NCI-H1694 treated with DMSO at 0.1 percent for 48 hours (cell line): ENCODE data around the gene RARB.

Experiments used
- DNase-seq: peaks from one replicate; lab custom pipeline; 2025; lab: John Stamatoyannopoulos, UW

RARB gene

DNA sequence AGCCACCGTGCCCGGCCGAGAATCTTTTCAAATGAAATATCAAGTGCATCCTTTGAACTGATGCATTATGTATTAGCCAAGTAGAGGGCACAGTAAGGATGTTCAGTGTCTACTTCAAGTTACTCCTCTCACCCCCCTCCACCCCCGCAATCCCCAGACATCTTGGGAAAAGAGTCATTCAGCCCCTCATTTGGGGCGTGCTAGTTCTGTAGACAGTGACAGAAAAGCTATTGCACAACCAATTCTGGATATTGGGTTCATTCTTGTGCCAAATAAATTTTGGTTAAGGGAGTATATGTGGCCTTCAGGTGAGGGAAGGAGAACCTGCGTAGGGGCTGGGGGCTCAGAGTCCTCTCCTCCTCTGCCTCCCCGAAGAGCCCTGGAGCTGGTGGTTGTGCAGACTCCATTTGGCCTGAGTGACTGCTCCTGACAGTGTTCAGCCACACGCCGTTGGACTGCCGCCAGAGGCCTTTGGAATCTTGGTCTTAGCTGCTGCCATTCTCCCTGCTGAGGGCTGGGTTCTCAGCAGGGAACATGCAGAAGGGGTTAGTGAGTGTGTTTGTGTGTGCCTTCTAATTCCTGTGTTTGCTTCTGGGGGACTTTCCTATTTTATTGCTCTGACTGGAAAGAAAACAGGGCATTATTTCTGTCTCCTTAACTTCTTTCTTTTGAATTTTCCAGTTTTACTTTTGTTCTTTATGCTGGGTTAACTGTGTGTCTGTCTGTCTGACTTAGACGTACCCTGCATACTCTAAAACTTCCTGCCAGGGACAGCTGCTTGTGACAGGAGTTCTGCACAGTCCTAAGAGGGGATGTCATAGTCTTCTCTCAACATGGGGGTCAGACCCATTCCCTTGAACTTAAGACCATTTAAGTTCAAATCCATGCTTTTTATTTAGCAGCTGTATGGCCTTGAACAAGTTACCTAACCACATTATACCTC lies 21.0 kb downstream of the RARB start:
- peak; percentile 2 for DNase-seq

DNA sequence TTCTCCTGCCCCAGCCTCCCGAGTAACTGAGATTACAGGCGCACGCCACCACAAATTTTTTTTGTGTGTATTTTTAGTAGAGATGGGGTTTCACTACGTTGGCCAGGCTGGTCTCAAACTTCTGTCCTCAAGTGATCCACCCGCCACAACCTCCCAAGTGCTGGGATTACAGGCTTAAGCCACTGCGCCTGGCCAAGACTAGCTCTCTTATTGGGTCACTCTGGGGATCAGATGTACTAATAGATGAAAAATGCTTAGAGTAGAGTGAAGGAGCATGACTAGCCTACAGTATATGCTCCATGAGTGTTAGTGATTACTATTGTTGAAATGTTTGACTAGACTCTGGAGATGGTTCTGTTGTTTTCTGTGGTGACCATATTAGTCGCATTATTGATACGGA lies 21.8 kb downstream of the RARB start:
- no peak for DNase-seq

DNA sequence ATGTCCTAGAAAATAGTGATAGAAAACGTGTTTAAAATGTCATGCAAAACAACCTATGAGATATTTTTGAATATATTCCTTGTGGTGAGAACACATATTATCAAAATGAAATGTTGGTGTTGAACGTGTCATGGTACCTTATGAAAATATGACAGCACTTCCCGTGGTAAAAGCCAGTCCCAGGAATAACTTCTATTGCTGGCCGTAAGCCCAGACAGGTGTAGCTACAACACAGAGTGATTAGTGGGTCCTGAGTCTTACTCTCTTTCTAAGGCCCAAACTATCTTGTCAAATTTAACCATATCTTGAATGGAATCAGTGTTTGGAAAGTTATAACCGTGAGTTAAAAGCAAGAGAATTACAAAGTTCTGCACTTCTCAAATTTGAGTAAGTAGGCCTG lies 24.1 kb downstream of the RARB start:
- no peak for DNase-seq

DNA sequence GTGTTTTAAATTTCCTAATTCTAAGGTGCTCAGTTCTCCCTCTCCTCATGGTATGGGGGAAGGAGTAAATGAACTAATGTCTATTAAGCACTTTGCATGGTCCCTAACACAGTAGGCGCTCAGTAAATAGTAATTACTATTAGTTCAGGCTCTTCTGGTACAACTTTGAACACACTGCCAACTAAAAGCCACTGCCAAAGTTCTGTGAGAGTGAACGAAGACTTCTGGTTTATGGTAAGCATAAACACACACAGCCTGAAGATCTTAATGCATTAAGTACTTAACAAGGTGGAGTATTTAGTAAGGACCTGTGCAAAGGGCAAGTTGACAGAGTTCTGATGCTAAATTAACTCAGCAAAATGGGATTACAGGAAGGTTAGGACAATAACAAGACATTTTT lies 24.7 kb downstream of the RARB start:
- DNase-seq: no peak

DNA sequence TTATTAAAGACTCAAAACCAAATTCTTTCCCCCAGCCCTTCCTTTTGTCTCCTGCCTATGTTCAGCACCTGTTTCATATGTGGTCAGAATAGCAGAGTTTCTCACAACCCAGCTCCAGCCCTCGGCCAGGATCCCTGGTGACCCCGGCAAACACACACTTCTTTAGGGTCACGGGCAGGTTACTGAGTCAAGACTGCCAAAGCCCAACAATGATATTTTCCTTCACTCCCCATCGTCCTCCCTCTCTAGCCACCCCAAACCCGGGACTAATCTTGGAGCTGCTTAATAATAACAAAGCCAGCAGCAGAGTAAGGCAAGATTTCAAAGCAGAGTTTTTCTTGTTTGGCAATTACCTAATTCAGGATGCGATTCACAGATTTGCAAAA lies 25.5 kb downstream of the RARB start:
- no peak for DNase-seq

DNA sequence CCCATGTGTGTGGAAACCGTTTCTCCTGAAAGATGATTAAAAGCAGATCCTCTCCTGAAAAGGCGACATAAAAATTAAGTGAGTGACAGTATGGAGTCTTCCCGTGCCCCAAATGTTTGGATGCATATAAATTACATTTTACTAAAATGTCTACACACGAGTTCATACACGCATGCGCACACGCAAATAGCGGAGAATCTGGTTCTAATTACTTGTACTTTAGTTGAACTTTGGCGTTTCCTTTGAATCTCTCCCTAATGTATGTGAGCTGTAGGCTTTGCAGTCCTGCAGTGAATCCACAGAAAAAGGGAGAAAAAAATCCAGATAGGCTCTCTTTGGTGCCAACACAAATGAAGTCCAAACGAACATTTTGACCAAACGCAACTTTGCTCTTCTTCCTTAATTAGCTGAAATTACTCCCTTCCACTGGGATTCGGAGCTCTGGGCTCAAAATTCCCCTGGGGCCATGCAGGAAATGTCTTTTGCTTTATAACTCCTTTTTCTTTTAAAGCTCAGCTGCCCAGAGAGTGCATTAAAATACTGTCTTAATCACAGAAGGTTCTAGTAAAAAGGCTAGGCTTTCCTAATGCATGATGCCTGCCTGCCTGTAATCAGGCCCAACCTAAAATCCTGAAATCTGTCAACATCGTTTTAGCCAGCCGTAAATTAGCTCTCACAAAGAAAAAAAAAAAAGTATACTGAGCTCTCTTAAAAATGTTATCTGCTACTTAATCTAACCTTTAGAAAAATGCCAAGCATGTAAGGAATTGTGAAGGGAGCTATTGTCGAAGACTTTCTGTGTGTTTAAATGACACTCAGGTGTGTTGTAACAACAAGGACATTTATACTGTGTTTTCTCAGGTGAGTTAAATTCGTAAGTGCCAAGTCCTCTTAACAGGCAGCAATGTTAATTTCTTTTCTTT lies 26.2 kb downstream of the RARB start:
- DNase-seq: no peak

DNA sequence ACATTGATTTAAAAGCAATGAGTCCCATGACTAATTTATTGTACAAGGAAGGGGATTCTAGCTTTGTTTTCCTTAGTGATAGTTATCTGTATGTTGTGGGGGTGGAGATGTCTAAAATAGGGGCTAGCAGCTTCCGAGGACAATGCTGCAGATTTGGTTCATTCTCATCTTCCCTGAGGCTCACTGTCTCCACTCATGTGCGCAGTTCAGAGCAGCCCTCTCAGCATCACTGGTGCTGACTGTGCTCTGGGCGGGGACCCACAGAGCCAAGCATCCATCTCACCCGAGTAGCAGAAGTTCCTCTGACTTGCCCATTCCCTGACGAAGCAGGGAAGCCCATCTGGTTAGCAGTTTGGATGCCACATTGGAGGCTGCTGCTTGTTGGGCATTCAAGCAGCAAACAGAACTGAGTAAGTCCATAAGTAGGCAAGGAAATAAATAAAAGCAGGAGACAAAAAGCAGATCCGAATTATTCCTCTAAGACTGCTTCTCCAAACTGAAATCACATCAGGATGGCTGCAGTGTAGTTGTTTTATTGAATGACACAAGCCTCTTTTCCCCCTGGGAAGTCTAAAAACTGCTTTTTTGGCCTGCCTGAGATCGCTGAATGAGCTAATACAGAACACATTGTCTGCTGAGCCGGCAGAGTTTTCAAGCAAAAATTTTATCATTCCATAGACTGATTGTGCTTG lies 27.5 kb downstream of the RARB start:
- peak; percentile 31 for DNase-seq

DNA sequence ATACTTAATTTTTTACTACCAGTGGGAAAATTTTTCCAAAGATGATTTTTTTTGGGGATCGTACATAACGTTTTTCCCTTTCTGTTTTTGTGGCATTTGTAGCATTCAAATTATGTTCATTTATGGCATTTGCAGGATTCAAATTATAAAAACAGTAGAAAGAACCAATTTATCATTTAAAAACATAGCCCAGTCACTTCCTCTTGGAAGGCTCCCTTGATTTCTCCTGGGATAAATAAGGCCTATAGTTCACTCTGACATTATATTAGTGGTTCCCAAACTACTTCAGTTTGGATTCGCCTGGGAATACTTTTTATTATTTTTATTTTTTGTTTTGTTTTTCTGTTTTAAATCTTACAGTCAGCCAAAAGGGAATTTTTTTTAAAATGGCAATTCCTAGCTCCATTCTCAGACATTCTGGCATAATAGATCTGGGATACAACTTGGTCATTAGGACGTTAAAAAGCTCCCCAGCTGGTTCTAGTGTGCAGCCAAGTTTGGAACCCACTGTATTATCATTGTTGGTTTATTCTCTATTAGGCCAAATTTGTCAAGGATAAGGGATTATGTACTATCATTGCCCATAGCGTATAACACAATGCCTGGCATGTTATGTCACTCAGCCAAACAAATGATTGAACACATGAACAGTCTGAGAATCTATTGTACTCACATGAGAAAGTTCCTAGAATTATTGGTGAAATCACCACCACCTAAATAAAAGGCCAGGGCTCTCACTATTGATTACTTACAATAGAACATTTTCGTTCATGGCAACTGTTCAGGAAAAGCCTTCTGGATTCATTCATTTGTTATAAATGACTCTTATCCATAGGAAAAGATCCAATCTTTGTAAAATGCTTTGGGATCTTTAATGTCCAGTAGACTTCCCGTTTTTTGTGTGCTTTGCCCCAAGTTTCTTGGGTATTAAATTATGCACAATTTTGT lies 28.9 kb downstream of the RARB start:
- DNase-seq: no peak

DNA sequence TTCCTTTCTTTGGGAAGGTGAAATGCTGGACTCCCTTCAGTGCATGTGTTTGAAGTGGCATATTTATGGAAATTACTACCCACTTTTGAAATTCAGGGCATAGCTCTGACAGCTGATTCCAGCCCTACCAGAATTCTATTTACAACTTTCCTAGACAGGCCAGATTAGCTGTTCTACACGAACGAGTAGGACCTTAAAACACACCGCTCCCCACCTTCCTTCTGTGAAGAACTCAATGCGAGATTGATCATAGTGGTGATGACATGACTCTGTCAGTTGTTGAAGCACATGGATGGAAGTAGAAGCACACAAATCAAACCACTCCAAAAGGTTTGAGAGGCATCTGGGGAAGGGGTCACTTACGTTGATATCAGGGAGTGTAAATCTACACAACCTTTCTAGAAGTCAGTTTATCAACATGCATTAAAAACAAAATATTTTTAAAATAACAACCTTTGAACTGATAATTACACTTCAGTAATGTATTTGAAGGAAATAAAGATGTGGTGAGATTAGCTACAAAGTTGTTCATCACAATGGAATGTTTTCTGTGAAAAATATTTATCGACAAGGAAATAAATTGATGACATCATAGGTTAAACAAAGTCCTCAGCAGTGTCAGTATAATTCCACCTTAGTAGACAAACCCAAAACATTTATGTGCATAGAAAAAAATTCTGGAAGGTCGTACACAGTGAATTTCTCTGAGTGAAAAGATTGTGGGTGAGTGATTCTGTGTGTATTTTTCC lies 29.8 kb downstream of the RARB start:
- no peak for DNase-seq

DNA sequence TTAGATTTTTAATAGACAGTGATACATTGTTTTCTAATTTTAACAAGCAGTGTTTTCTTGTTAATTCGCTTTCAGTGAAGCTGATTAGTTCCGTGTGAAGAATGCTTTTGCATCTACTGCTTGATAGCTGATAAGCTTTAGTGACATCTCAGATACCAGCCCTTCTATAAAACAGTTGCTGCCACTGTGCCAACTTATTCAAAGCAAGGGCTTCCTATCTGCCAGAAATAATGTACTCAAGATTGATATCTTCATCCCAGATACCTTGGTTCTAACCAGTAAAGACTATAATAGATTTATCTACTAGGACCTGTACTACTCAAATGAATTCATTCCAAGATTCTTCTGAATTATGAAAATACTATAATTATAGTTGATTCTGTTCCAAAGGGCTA lies 30.4 kb downstream of the RARB start:
- no peak for DNase-seq

DNA sequence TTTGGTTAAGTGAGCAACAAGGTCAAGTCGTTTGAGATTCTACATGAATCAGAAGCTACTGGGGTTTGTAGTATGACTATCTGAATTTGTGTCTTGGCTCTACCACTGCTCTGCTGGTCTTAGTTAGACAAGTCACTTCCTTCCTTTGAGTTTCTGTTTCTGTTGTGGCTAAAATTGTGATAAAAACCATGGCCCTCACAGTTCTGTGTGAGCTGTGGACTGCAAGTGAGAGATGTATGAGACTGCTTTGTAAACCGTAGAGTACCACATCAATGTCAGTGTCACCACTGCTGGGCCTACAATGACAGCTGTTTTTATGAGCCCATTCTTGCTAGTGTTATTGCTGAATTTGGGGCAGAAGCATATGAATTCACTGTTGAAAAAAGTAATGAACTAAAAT lies 32.7 kb downstream of the RARB start:
- DNase-seq: no peak

DNA sequence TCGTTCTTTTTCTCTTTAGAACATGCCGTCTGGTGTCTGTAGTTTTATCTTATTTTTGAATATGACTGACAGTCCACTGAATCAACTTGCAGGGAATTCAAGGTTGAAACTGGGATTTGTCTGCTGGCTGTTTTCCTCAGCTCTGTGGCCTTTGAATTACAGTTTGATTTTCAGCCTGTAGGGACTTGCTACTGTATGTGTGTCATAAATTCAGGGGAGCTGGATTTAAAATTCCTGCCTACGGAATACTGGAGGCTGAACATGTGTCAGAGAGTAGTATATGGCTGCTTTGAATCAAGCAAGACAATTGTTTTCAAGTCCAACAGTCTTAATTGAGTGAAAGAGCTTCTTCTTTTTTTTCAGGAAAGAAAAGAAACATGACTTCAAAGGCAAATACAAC lies 33.9 kb downstream of the RARB start:
- no peak for DNase-seq

DNA sequence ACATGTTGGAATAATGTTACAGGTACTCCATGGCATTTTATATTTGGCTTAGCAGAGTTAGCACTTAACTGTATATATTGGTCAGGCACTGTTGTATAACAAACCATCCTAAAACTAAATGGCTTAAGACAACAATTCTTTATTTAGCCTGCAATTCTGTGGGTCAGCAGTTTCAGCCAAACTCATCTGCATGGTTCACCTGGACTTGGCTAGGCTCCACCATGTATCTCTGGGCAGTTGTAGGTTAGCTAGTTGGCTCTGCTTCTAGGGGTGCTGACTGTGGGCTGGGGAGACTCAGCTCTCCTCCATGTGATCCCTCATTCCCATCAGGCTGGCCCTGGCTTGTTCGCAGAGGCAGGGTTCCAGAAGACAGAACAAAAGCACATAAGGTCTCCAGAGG lies 34.4 kb downstream of the RARB start:
- no peak for DNase-seq

DNA sequence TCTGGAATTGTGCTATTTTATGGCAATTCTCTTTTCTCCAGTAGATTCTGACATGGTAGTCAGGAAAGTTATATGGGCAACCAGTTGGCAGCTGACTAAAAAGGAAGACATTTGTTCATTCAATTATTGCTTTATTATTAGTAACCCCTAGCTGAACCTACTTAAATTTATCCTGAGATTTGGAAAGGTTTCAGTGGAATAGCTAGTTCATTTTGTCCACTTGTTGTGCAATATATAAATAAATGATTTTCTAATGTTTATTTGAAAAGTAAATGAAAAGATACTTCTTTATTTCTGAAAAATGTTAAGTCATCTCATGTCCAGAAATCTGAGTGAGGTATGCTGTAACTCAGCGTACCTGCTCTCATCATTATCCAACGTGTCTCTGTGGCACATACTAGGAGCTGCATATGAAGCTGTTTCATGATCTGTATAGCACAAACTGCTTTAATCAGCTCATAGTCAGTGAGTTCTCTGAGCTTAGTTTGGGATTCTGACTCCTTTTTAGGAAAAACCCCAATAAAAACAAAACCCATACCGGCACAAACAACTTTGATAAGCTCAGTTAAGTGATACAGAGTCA lies 35.9 kb downstream of the RARB start:
- no peak for DNase-seq

DNA sequence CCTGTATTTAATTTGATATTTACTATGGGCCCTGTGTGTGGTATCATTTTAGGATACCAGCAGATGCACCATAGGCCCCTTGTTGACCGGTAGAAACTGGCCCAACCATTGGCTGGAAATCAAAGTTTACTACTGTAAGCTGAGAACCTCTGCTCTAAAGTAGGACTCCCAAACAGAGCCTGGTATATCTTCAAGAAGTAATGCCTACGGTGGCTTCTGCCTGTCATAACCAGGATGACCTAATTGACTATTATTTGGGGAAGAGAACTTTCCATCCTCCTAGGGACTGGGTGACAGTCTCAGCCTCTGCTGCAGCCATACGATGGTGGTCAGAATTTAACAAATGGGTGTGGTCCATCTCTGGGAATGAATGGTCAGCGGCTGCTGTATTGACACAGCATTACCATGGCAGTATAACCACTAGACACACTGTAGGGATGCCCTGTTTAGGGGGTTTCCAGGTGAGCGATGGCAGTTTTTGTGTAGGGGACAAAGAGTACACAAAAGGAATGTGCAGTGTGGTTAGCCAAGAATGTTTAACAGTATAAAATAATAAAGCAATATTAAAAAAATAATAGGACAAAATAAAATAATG lies 37.3 kb downstream of the RARB start:
- DNase-seq: no peak

DNA sequence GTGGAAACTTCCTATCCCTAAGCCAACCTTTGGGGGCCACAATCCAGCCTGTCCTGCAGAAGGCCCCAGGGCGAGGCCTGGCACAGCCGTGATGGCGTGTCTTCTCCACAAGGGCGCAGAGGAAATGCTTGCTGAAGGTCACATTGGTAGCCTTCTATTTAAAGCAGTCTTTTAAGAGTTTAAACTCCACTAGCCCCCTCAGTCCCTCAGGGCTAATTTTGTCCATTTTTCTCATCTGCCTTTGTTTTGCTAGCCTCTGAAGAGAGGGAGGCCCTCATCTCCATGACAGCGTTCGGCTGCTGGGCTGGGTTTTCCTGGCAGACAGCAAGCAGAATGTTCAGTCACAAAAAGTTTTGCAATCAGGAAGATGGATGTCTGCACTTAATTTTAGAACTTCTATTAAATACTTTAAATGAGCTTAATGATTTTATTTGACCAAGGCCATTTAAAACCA lies 40.8 kb downstream of the RARB start:
- no peak for DNase-seq

DNA sequence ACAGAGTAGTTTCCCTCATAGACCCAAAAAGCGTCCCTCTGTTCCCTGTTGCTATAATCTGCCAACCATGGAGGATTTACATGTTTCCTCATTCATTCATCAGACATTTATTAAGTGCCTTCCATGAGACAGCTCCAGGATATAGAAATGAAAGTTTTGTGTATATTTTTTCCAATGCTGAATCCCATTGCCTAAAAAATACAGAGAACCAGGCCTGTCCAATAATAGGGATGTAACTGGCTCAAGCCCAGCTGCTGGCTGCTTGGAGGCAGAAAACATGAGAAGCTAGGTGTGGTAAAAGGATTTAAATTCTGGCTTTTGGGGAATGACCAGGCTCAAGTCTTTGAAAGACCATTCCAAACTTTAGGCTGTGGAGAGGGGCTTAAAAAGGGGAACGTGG lies 41.5 kb downstream of the RARB start:
- no peak for DNase-seq

DNA sequence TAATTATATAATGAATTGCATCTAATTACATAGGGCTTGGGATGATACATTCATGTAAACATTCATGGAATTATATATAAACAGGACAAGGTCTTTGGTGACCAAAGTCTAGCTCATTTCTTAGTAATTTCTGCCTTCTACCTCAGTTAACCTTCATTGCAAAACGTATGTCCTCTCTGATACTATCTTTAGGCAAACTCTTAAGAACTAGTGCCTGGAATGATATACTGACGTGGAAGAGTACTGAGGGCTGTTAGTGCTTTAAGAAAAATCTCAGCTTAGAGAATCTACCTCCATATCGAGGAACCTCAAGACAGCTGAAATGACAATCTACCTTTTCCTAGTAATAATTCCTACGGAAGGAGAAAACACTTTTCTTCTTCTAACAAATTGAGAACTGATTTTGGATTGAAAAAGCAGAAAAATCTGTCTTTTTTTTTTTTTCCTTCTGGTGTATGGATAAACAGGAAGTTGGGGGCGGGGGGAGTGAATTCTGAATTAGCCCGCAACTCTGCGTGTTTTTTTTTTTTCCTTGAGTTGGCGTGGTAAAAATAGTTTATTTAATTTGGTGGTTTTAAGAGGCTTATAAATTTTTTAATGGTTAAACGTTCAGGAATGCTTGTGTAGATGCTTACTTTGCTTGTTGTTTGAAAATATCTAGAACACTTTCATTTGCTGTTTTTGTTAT lies 43.2 kb downstream of the RARB start:
- DNase-seq: no peak

DNA sequence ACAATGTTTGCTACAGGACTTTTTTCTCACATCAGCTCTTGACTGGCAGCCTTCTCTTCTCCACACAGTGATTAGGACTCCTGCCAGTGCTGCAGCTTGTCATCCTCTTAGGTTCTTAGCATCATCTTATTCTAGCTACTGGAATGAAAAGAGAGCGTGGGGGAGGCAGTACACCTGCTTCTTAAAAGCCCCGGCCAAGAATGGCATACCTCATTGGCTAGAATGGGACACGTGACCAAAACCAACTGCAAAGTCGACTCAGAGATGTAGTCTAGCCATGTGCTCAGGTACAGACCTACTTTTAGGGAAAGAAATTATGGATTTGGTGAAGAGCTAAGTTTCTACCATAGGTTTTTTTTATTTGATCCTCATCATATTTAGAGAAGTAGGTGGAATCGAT lies 44.1 kb downstream of the RARB start:
- DNase-seq: no peak
